ENCODE data around the gene PTGR3. TPM values are rescaled to one million over a fixed set of nuclear protein-coding genes. Genes with fewer than 3 reads are reported as not detected.

Gene PTGR3
- total RNA-seq, 4 donors from 2014 or later, result 4.9 to 30.8 (median 21.7) TPM

- no peak for TF ChIP-seq POLR2A (IDR thresholded peaks at IDR 0.05)
- no peak for TF ChIP-seq CTCF (IDR thresholded peaks at IDR 0.05)
- Histone ChIP-seq H3K27me3 (no peaks in the 10 kb centered on the region), H3K4me3 (no peak overlapping the region), H3K9me3 (no peaks in the 10 kb centered on the region), H3K36me3 (no peaks in the 10 kb centered on the region), H3K27ac (no peak overlapping the region), H3K4me1 (no peaks in the 10 kb centered on the region)
- intact Hi-C loops (cut with DNase I; ENCODE audit: low total_unique reads), result no loop called here
- no peak for DNase-seq
These were observed 24.9 kb downstream of the PTGR3 start for GRCh38 chr18:75183973-75184493.

- DNase-seq, result no peak
- Histone ChIP-seq H3K27me3 (no peaks in the 10 kb centered on the region), H3K9me3 (no peaks in the 10 kb centered on the region), H3K4me1 (no peaks in the 10 kb centered on the region), H3K27ac (no peak overlapping the region), H3K36me3 (no peaks in the 10 kb centered on the region), H3K4me3 (no peak overlapping the region)
- intact Hi-C loops (cut with DNase I; ENCODE audit: low total_unique reads), result no loop called here
- TF ChIP-seq POLR2A (IDR thresholded peaks at IDR 0.05), result no peak
- no peak for TF ChIP-seq CTCF (IDR thresholded peaks at IDR 0.05)
These were observed 25.4 kb downstream of the PTGR3 start for GRCh38 chr18:75183524-75183923.

- TF ChIP-seq CTCF (IDR thresholded peaks at IDR 0.05), result no peak
- no peak for TF ChIP-seq POLR2A (IDR thresholded peaks at IDR 0.05)
- Histone ChIP-seq H3K36me3 (no peaks in the 10 kb centered on the region), H3K27me3 (no peaks in the 10 kb centered on the region), H3K27ac (no peak overlapping the region), H3K4me1 (no peaks in the 10 kb centered on the region), H3K4me3 (no peak overlapping the region), H3K9me3 (no peaks in the 10 kb centered on the region)
- intact Hi-C loops (cut with DNase I; ENCODE audit: low total_unique reads), result no loop called here
- DNase-seq, result no peak
These were observed 28.9 kb downstream of the PTGR3 start for GRCh38 chr18:75179819-75180600.

- H3K9me3 ChIP-seq, result no peaks in the 10 kb centered on the region
- intact Hi-C loops (cut with DNase I; ENCODE audit: low total_unique reads), result no loop called here
- TF ChIP-seq CTCF (IDR thresholded peaks at IDR 0.05), result no peak
- TF ChIP-seq POLR2A (IDR thresholded peaks at IDR 0.05), result no peak
- H3K4me1 ChIP-seq, result no peaks in the 10 kb centered on the region
- no peak overlapping the region for H3K4me3 ChIP-seq
- no peaks in the 10 kb centered on the region for H3K36me3 ChIP-seq
- no peak for DNase-seq
- no peaks in the 10 kb centered on the region for H3K27me3 ChIP-seq
- no peak overlapping the region for H3K27ac ChIP-seq
These were observed 30.6 kb downstream of the PTGR3 start for GRCh38 chr18:75178376-75178775.

GRCh38 chr18:75176849-75177248 lies 32.1 kb downstream of the PTGR3 start:
- no peak for DNase-seq
- TF ChIP-seq CTCF (IDR thresholded peaks at IDR 0.05) (no peak), POLR2A (IDR thresholded peaks at IDR 0.05) (no peak)
- H3K9me3 ChIP-seq, result no peaks in the 10 kb centered on the region
- H3K27ac ChIP-seq, result no peak overlapping the region
- no peak overlapping the region for H3K4me3 ChIP-seq
- H3K4me1 ChIP-seq, result no peaks in the 10 kb centered on the region
- intact Hi-C loops (cut with DNase I; ENCODE audit: low total_unique reads), result no loop called here
- no peaks in the 10 kb centered on the region for H3K27me3 ChIP-seq
- no peaks in the 10 kb centered on the region for H3K36me3 ChIP-seq

Measured in uterus (tissue), 4 donors.